ENCODE results near the gene ALCAM.

Gene ALCAM

DNA sequence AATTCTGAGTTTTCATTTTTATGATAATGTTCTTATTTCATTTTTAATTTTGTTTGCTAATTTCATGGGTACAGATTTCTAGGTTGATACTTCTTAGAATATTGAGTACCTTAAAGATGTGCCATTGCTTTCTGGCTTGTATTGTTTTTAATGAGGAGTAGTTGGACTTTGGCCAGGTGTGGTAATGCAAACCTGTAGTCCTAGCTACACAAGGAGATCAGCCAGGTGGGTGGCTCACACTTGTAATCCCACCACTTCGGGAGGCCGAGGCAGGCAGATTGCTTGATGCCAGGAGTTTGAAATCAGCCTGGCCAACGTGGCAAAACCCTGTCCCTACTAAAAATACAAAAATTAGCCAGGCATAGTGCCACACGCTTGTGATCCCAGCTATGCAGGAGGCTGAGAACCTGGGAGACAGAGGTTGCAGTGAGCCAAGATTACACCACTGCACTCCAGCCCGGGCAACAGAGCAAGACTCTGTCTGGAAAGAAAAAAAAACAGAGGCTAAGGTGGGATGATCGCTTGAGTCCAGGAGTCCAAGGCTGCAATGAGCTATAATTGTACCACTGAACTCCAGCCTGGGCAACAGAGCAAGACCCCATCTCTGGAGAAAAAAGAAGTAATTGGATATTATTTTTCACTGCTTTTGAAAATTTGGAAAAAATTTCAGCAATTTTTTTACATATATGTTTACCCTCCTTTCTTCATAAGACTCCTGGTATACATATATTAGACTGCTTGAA lies 198.0 kb downstream of the ALCAM start:
- Histone ChIP-seq H3K9me3 (ENCODE audit: control insufficient read depth, low read length) (no peaks in the 10 kb centered on the region), H3K4me3 (ENCODE audit: insufficient read depth, low read depth, low read length) (no peak overlapping the region), H3K4me1 (ENCODE audit: control insufficient read depth, insufficient read depth, low read length) (no peaks in the 10 kb centered on the region), H3K36me3 (ENCODE audit: control insufficient read depth, insufficient read depth, low read length) (no peaks in the 10 kb centered on the region), H3K27me3 (ENCODE audit: control insufficient read depth, insufficient read depth, low read length, poor library complexity, severe bottlenecking) (no peaks in the 10 kb centered on the region), H3K27ac (ENCODE audit: insufficient read depth, low read depth, low read length, poor library complexity, severe bottlenecking) (no peak overlapping the region)
- 90 to 93% methylated on average over 6 of the region's 6 CpGs for WGBS, 2 experiments

DNA sequence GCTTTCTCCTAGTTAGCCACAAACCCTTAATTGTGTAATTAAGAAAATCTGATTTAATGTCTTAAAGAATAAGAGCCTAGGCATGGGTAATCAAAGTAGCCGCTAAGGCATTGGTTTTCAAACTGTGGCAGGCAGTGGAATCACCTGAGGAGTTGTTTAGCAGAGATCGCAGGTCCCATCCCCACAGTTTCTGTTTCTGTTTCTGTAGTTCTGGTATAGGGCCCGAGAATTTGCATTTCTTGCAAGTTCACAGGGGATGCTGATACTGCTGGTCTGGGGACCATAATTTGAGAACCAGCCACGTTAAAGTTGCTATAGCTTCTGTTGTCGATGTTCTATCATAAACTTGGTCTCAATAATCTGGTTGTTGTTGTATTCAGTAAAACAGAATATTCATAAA lies 204.3 kb downstream of the ALCAM start:
- no peak overlapping the region for H3K4me3 ChIP-seq (ENCODE audit: insufficient read depth, low read depth, low read length)
- WGBS, 2 experiments = 89 to 94% methylated on average over 5 of the region's 5 CpGs
- no peaks in the 10 kb centered on the region for H3K36me3 ChIP-seq (ENCODE audit: control insufficient read depth, insufficient read depth, low read length)
- H3K9me3 ChIP-seq (ENCODE audit: control insufficient read depth, low read length) = no peaks in the 10 kb centered on the region
- no peaks in the 10 kb centered on the region for H3K4me1 ChIP-seq (ENCODE audit: control insufficient read depth, insufficient read depth, low read length)
- no peak overlapping the region for H3K27ac ChIP-seq (ENCODE audit: insufficient read depth, low read depth, low read length, poor library complexity, severe bottlenecking)
- H3K27me3 ChIP-seq (ENCODE audit: control insufficient read depth, insufficient read depth, low read length, poor library complexity, severe bottlenecking) = no peaks in the 10 kb centered on the region

DNA sequence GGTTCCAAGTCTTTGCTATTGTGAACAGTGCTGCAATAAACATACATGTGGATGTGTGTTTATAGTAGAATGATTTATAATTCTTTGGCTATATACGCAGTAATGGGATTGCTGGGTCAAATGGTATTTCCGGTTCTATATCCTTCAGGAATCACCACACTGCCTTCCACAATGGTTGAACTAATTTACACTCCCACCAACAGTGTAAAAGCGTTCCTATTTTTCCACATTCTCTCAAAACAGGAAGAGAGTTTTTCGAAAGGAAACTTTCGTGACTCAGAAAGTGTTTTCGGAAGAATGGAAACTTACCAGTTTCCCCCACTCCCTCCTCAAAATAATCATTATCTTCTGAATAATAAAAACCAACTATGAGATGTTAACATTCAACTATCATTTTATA lies 205.8 kb downstream of the ALCAM start:
- Histone ChIP-seq H3K9me3 (ENCODE audit: control insufficient read depth, low read length) (no peaks in the 10 kb centered on the region), H3K27ac (ENCODE audit: insufficient read depth, low read depth, low read length, poor library complexity, severe bottlenecking) (no peak overlapping the region), H3K4me1 (ENCODE audit: control insufficient read depth, insufficient read depth, low read length) (no peaks in the 10 kb centered on the region), H3K4me3 (ENCODE audit: insufficient read depth, low read depth, low read length) (no peak overlapping the region), H3K27me3 (ENCODE audit: control insufficient read depth, insufficient read depth, low read length, poor library complexity, severe bottlenecking) (no peaks in the 10 kb centered on the region), H3K36me3 (ENCODE audit: control insufficient read depth, insufficient read depth, low read length) (no peaks in the 10 kb centered on the region)
- WGBS, 2 experiments = 95% methylated on average over 6 of the region's 6 CpGs

DNA sequence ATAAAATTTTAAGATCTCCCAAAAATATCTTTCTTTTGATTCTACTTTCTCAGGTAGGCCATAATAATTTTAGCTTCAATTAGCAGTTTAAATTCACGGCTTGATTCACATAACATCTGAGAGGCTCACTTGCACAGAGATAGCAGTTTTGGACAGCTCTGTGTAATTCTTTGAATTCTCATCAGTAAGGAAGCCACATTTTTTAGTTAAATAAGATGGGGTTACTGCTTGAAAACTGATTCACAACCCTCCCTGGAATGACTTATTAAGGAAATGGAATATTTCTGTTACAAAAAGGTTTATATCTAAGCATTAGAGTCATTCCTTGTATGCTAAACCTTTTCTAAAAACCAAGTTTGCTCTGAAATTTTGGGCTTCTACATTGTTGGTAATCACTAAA lies 212.7 kb downstream of the ALCAM start:
- Histone ChIP-seq H3K9me3 (ENCODE audit: control insufficient read depth, low read length) (no peaks in the 10 kb centered on the region), H3K27me3 (ENCODE audit: control insufficient read depth, insufficient read depth, low read length, poor library complexity, severe bottlenecking) (no peaks in the 10 kb centered on the region), H3K4me1 (ENCODE audit: control insufficient read depth, insufficient read depth, low read length) (no peaks in the 10 kb centered on the region), H3K27ac (ENCODE audit: insufficient read depth, low read depth, low read length, poor library complexity, severe bottlenecking) (no peak overlapping the region), H3K4me3 (ENCODE audit: insufficient read depth, low read depth, low read length) (no peak overlapping the region), H3K36me3 (ENCODE audit: control insufficient read depth, insufficient read depth, low read length) (no peaks in the 10 kb centered on the region)
- WGBS, 2 experiments = 92 to 100% methylated on average over 1 of the region's 1 CpG

DNA sequence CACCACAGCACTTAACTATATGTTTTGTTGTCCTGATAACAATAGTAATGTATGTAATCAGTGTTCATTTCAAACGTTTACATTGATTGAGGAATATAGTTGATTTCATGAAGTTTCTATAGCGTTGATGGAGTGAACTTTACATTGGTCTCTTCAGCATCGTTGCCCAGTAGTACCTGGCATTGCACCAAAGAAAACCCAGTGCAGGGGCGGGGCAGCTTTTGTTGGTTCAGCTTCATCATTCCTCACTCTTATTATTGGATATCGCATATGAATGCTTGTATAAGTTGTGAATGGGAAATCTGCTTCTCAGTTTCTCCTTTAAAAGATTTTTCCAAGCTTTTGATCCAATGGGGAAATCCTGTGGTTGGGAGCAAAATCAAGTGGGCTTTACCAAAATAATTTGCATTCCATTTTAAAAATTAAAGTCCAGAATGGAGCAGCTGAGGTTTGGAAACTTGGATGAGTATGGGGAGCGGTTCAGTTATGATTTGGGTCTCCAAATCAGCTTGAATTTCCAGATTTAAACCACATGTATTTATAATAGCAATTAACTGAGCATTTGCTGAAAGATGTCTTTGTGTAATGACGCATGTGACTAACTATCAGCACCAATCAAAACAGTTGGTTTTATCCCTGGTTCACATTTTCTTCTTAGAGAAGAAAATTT lies 213.7 kb downstream of the ALCAM start:
- WGBS, 2 experiments = 93 to 98% methylated on average over 6 to 7 of the region's 7 CpGs
- Histone ChIP-seq H3K4me1 (ENCODE audit: control insufficient read depth, insufficient read depth, low read length) (no peaks in the 10 kb centered on the region), H3K9me3 (ENCODE audit: control insufficient read depth, low read length) (no peaks in the 10 kb centered on the region)

DNA sequence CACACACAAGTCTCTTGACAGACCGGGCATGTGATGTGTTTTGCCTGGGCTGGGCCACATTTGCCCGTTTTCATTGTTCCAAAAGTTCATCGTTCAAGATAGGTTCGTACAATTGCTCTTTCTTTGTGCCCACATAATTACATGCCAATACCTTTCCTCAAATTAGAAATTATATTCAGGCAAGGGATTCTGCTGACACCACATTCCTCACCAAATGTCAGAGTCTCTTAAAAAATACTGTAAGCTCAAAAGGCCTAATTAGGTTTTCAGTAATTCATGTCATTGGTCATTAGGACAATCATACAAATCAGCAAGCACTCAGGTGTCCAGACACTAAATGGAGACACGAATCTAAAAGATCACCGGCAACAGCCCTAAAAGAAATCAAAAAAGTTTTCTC lies 215.3 kb downstream of the ALCAM start:
- 90 to 92% methylated on average over 6 of the region's 6 CpGs for WGBS, 2 experiments
- no peak overlapping the region for H3K27ac ChIP-seq (ENCODE audit: insufficient read depth, low read depth, low read length, poor library complexity, severe bottlenecking)
- H3K27me3 ChIP-seq (ENCODE audit: control insufficient read depth, insufficient read depth, low read length, poor library complexity, severe bottlenecking) = no peaks in the 10 kb centered on the region
- H3K4me1 ChIP-seq (ENCODE audit: control insufficient read depth, insufficient read depth, low read length) = no peaks in the 10 kb centered on the region
- H3K36me3 ChIP-seq (ENCODE audit: control insufficient read depth, insufficient read depth, low read length) = no peaks in the 10 kb centered on the region
- H3K9me3 ChIP-seq (ENCODE audit: control insufficient read depth, low read length) = no peaks in the 10 kb centered on the region
- H3K4me3 ChIP-seq (ENCODE audit: insufficient read depth, low read depth, low read length) = no peak overlapping the region

More for the DNA sequence above, 213.7 kb downstream of the ALCAM start:
- H3K36me3 ChIP-seq (ENCODE audit: control insufficient read depth, insufficient read depth, low read length) = no peaks in the 10 kb centered on the region
- H3K27ac ChIP-seq (ENCODE audit: insufficient read depth, low read depth, low read length, poor library complexity, severe bottlenecking) = no peak overlapping the region
- no peak overlapping the region for H3K4me3 ChIP-seq (ENCODE audit: insufficient read depth, low read depth, low read length)
- no peaks in the 10 kb centered on the region for H3K27me3 ChIP-seq (ENCODE audit: control insufficient read depth, insufficient read depth, low read length, poor library complexity, severe bottlenecking)

DNA sequence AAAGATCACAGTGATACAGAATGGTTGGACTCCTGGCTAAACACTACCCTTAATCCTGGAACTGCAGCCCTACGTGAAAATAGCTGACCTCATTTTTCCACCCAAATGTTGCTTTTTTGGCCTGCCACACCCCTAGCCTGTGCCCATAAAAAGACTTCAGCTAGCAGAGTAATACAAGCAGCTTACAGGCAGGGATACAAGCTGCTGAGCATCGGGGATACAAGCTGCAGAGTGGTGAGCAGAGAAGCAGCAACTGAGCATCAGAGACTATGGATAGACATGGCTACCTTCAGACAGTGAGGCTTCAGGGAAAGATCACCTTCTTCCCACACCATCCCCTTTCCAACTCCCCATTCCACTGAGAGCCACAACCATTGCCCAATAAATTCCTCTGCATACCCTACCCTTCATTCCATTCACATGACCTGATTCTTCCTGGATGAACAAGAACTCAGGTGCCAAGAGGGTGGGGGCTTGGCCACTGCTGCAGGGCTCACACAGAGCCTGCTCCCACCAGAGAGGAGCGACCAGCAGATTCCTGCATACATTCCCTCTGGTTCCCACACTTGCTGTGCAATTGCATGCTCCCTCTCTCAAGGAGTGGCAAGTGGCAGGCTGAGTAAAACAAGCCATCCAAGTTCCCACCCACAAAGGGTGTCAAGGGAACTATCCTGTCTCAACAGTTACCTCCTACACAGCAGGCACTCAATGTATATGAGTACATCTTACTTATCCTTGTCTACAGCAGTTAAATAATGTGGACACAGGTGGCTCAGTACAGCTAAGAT lies 217.5 kb downstream of the ALCAM start:
- H3K27me3 ChIP-seq (ENCODE audit: control insufficient read depth, insufficient read depth, low read length, poor library complexity, severe bottlenecking) = no peaks in the 10 kb centered on the region
- H3K4me3 ChIP-seq (ENCODE audit: insufficient read depth, low read depth, low read length) = no peak overlapping the region
- WGBS, 2 experiments = 92% methylated on average over 3 of the region's 3 CpGs
- H3K36me3 ChIP-seq (ENCODE audit: control insufficient read depth, insufficient read depth, low read length) = no peaks in the 10 kb centered on the region
- H3K4me1 ChIP-seq (ENCODE audit: control insufficient read depth, insufficient read depth, low read length) = no peaks in the 10 kb centered on the region
- H3K27ac ChIP-seq (ENCODE audit: insufficient read depth, low read depth, low read length, poor library complexity, severe bottlenecking) = no peak overlapping the region
- H3K9me3 ChIP-seq (ENCODE audit: control insufficient read depth, low read length) = no peaks in the 10 kb centered on the region

DNA sequence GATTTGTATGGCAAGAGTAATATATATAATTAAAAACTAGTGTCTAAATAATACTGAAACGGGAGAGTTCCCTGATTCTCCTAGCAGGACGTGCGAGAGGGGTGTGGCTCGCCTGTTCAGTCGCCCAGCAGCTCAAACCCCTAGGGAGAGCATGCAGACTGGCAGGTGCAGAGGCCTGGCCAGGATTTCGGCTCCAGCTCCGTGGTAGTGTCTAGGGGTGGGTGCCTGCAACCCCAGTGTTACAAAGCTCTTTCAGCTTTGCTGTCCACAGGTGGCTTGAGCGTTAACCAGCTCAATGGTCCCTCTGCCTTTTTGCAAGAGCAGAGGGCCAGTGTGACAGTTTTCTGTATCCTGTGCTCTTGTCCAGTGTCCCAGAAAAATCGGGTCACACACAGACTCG lies 226.6 kb downstream of the ALCAM start:
- no peaks in the 10 kb centered on the region for H3K27me3 ChIP-seq (ENCODE audit: control insufficient read depth, insufficient read depth, low read length, poor library complexity, severe bottlenecking)
- no peaks in the 10 kb centered on the region for H3K36me3 ChIP-seq (ENCODE audit: control insufficient read depth, insufficient read depth, low read length)
- WGBS, 2 experiments = 95% methylated on average over 10 of the region's 10 CpGs
- H3K4me3 ChIP-seq (ENCODE audit: insufficient read depth, low read depth, low read length) = no peak overlapping the region
- no peaks in the 10 kb centered on the region for H3K4me1 ChIP-seq (ENCODE audit: control insufficient read depth, insufficient read depth, low read length)
- H3K9me3 ChIP-seq (ENCODE audit: control insufficient read depth, low read length) = no peaks in the 10 kb centered on the region
- H3K27ac ChIP-seq (ENCODE audit: insufficient read depth, low read depth, low read length, poor library complexity, severe bottlenecking) = no peak overlapping the region

DNA sequence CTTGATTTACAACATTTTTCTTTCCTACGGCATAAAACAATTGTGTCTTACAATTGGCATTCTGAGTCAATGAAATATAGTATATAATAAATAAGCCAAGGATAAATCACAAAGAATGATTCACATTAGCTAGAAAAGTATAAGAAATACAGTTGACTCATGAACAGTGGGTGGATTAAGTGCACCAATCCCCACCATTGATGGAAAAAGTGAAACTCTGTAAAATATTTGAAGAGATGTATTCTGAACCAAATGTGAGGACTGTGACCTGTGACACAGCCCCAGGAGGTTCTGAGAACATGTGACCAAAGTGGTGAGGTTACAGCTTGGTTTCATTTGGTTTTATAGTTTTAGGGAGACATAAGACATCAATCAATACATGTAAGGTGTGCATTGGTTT lies 227.5 kb downstream of the ALCAM start:
- Histone ChIP-seq H3K36me3 (ENCODE audit: control insufficient read depth, insufficient read depth, low read length) (no peaks in the 10 kb centered on the region), H3K4me3 (ENCODE audit: insufficient read depth, low read depth, low read length) (no peak overlapping the region), H3K4me1 (ENCODE audit: control insufficient read depth, insufficient read depth, low read length) (no peaks in the 10 kb centered on the region), H3K27ac (ENCODE audit: insufficient read depth, low read depth, low read length, poor library complexity, severe bottlenecking) (no peak overlapping the region), H3K9me3 (ENCODE audit: control insufficient read depth, low read length) (no peaks in the 10 kb centered on the region), H3K27me3 (ENCODE audit: control insufficient read depth, insufficient read depth, low read length, poor library complexity, severe bottlenecking) (no peaks in the 10 kb centered on the region)
- no CpG with 5 or more reads among the region's 1 CpG for WGBS, 2 experiments
